GM18517 (cell line): Measurements from ENCODE around the gene UBE2D4.
"Not testable (repeated sequence)": the region's sequence is repeated elsewhere in the genome, so short reads cannot be mapped to it uniquely, and the experiment has no call there.

Source experiments
- ATAC-seq: cut with Tn5 transposase; IDR thresholded peaks from one replicate; pipeline ENCODE4 v1.9.1; 2021; ENCODE audit warnings: mild to moderate bottlenecking, moderate library complexity; ENCODE audit not compliant: unreplicated experiment

Gene UBE2D4

GRCh38 chr7:43925984-43926797 lies at the start of gene UBE2D4:
Gene UBE2D4 (plus strand): TSS chr7:43926436. CDS start chr7:43926533, 97 bp downstream.
- peak; percentile 88 for ATAC-seq

DNA sequence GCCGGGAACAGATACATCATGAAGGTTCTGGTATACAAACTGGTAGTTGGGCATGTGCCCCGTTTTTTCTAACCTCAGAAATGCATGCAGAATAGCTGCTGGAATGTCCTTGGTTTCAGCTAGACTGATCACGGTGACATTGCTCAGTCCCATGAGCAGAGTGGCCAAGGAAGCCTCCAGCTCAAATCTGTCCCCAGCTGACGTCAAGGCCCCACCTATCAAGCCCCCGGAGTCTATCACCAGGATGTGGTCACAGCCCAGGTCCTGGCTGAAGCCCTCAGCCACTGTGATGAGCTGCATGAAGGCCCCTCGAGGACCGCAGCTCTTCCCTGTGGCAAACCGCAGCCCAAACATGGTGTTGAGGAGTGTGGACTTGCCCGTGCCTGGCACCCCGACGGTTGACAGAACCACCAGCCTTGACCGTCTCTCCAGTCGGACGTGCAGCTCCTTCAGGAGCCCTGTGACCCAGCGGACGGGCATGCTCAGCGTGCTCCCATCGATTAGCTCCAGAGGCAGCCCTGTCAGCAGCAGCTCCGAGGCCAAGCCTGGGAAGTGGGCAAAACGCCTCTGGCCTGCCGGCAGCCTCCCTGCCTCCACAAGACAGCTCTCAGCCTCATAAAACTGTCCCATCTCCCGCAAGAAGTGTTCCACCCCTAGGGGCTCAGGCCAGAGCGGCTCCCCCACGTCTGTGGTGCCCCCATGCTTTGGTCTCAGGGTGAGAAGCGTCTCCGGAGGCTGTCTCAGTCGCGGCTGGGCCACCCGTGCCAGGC lies 49.1 kb upstream of the UBE2D4 start:
- ATAC-seq: no peak

GRCh38 chr7:43877968-43878864 lies 48.0 kb upstream of the UBE2D4 start:
- ATAC-seq: no peak

DNA sequence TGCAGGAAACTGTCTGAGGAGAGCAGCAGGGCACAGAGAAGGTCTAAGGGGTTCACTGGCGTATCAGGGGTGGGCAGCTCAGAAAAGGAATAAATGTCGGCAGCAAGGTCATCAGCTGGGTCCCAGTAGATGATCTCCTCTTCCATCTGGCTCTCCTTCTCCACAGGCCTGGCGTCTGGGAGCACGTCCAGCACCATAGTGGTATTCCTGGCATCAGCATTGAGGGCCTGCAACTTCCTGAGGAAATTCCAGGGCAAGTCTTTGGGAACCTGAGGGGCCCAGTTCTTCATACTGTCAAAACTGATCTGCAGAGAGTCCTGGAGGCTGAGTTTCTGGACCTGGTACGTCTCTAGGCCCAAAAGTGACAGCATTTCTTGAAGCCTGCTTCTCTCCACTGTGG lies 47.4 kb upstream of the UBE2D4 start:
- ATAC-seq: no peak

- ATAC-seq: no peak
These were observed 46.8 kb upstream of the UBE2D4 start for GRCh38 chr7:43879477-43879876.

GRCh38 chr7:43880596-43880995 lies 45.6 kb upstream of the UBE2D4 start:
- no peak for ATAC-seq

GRCh38 chr7:43884209-43884608 lies 42.0 kb upstream of the UBE2D4 start:
- no peak for ATAC-seq

GRCh38 chr7:43884617-43885016 lies 41.6 kb upstream of the UBE2D4 start:
- ATAC-seq: no peak

- ATAC-seq: no peak
These were observed 37.0 kb upstream of the UBE2D4 start for GRCh38 chr7:43888993-43889945.

GRCh38 chr7:43890468-43890867 lies 35.8 kb upstream of the UBE2D4 start:
- no peak for ATAC-seq

DNA sequence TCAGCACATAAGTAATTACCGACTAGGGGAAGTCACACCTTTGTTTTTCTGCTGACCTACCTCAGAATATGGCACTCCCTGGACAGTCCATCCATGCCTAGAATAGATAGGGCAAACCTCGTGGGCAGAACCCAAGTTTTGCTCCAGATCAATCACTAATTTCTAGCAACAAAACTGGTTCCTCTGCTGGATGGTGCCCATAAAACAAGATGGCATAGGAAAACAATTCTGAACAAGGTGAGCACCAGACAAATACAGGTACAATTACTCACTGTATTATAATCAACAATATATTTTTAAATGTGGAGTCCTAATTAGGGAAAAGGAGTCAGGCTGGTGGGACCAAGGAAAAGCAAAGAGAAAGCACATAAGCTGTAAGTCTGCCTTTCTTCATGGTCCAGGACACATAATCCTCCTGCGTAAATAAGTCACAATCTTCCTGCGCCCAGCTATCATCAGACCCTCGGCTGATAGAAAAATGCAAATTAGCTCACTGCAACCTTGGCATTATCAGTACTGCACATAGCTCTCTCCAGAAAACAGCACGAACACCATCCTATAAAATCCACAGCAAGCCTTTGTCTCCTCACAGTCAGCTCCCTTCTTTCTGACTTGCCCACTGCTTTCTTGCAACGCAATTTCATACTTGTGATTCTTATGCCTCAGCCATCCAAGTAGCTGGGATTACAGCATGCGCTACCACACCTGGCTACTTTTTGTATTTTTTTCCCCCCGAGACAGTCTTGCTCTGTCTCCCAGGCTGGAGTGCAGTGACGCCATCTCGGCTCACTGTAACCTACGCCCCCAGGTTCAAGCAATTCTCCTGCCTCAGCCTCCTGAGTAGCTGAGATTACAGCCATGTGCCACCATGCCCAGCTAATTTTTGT lies 34.9 kb upstream of the UBE2D4 start:
- ATAC-seq: no peak

- ATAC-seq: no peak
These were observed 30.3 kb upstream of the UBE2D4 start for GRCh38 chr7:43895847-43896415.

GRCh38 chr7:43898571-43898970 lies 27.7 kb upstream of the UBE2D4 start:
- not testable (repeated sequence) for ATAC-seq

DNA sequence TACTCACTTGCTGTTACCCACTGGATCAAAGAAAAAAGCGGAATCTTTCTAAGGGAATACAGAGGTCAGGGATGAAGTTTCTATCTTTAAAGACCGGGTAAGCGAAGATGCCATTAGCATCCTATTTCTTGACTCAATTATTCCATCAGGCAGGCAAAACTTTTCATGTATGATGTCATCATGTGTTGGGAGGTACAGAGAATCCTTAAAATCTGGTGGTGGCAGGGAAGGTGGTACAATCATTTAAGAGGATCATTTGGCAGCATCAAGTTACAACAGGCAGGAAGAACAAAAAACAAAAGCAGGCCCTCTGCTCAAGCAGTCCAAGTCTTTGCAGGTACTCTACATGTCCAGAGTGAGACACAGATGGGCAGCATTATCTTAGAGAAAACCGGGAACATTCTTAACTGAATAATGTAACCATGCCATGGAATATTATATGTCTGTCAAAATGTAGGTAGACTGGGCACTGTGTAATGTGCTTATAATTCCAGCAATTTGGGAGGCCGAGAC lies 23.6 kb upstream of the UBE2D4 start:
- no peak for ATAC-seq

DNA sequence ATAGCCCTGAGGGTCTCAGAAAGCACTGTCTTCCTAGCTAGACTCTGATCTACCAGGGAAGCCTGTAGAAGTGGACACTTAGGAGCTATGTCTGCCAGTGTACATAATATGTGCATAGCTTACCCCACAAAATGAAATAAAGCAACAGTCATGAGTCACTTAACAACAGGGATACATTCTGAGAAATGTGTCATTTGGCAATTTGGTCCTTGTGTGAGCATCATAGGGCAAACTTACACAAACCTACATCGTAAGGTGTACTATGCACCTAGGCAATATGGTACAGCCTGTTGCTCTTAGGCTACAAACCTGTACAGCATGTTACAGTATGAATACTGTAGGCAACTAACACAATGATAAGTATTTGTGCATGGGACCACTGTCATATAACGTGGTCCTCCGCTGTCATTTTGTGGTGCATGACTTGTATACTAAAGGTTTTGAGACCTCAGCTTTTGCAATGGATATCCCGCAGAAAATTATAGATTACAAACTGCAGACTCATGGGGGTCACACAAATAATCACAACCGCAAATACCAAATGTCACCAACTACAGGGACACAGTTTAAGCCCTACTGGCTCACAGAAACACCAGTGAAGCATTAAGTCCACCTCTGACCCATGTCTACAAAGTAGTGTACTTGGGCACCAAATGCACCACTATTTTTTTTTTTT lies 21.6 kb upstream of the UBE2D4 start:
- ATAC-seq: no peak

- no peak for ATAC-seq
These were observed 20.9 kb upstream of the UBE2D4 start for GRCh38 chr7:43905209-43905946.

DNA sequence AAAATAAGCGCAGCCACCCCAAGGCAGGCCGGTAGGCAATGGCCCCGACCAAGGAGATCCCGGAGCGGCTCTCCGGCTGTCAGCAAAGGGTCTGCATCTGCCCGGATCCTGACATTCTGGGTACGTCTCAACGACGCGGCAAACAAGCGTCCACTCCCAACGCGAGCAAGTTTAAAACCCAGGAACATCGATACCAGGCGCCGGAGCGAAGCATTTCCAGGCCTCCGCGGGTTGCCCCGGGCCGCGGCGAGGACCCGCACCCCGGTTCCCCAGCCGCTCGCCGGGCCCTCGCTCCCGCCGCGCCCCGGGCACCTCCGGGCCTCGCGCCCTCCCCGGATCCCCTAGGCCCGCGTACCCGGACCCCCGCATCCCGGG lies 20.3 kb upstream of the UBE2D4 start:
- ATAC-seq: peak; percentile 29
